Cardiac muscle cell (in vitro differentiated cells and primary cell): ENCODE results near the gene ADGRA3. TPM values are rescaled to one million over a fixed set of nuclear protein-coding genes. Genes with fewer than 3 reads are reported as not detected.

ENCODE experiments used
- DNase-seq, 2 donors: peaks; one replicate each; pipeline versions ENCODE4 v3.0.0 to v3.0.0-alpha.2; 2010 to 2017; ENCODE audit warnings: low read depth in 1 of 2, low spot score in 1 of 2
- H3K27ac ChIP-seq: fragments of 200-600 bp; sonication (generic); 2 replicates; pipeline ENCODE4 v1.5.1; 2016
- H3K27me3 ChIP-seq: fragments of 200-600 bp; sonication (generic); 2 replicates; pipeline ENCODE4 v1.6.0; 2016; ENCODE audit warnings: control low read depth
- H3K36me3 ChIP-seq: fragments of 200-600 bp; sonication (generic); 2 replicates; pipeline ENCODE4 v1.5.1; 2016; ENCODE audit warnings: control low read depth
- H3K4me1 ChIP-seq: fragments of 200-600 bp; sonication (generic); 2 replicates; pipeline ENCODE4 v1.8.1; 2017; ENCODE audit warnings: low read depth, mild to moderate bottlenecking, mixed run types
- H3K4me3 ChIP-seq: fragments of 200-600 bp; sonication (generic); 2 replicates; pipeline ENCODE4 v1.5.1; 2016; ENCODE audit warnings: mild to moderate bottlenecking
- H3K9me3 ChIP-seq: fragments of 200-600 bp; sonication (generic); 2 replicates; pipeline ENCODE4 v1.5.1; 2017; ENCODE audit warnings: low read depth, mild to moderate bottlenecking, control low read depth
- polyA plus RNA-seq: library from polyadenylated mRNA; unstranded; fragments of >200 nt; fragmentation: Nextera tagmentation; extraction: Ambion mirVana; gene quantifications from 2 replicates; pipeline ENCODE4 v1.2.1, GENCODE V29; 2016
- total RNA-seq: library from RNA; depleted of rRNA; stranded (reverse); fragments of >200 nt; gene quantifications from 2 replicates; pipeline ENCODE4 v1.2.3, GENCODE V29; 2016
- TF ChIP-seq, protein P1 (sequence below): IDR thresholded peaks from 2 replicates; pipeline ENCODE4 v1.5.1; 2012; ENCODE audit warnings: low read depth, mild to moderate bottlenecking, low read length

ADGRA3 gene
- total and polyA plus RNA-seq, 2 experiments from 2014 or later = 29.3 to 41.1 TPM

DNA sequence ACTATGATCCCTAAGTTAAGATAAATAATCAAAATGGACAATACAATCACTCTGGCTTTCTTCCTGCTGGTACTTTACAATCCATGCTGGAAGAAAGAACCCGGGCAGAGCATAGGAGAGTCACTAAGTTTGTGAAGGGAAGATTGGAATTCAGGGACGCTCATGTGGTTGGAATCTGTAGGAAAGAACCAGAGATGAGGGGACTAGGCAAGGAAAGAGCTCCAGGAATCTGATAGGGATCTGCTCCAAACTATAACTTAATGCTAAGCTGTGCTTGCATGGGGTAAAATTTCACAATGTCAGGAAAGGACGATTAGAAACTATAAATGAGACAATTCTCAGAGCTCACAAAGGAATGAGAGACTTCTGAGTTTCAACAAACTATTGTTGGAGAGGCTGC lies 167.5 kb downstream of the ADGRA3 start:
- Histone ChIP-seq H3K27ac (no peak overlapping the region), H3K36me3 (no peaks in the 10 kb centered on the region), H3K4me1 (no peaks in the 10 kb centered on the region), H3K4me3 (no peak overlapping the region), H3K9me3 (no peaks in the 10 kb centered on the region), H3K27me3 (no peaks in the 10 kb centered on the region)
- peak in 1 of 2 donors; percentile 11 for DNase-seq
- TF ChIP-seq, protein P1, sequence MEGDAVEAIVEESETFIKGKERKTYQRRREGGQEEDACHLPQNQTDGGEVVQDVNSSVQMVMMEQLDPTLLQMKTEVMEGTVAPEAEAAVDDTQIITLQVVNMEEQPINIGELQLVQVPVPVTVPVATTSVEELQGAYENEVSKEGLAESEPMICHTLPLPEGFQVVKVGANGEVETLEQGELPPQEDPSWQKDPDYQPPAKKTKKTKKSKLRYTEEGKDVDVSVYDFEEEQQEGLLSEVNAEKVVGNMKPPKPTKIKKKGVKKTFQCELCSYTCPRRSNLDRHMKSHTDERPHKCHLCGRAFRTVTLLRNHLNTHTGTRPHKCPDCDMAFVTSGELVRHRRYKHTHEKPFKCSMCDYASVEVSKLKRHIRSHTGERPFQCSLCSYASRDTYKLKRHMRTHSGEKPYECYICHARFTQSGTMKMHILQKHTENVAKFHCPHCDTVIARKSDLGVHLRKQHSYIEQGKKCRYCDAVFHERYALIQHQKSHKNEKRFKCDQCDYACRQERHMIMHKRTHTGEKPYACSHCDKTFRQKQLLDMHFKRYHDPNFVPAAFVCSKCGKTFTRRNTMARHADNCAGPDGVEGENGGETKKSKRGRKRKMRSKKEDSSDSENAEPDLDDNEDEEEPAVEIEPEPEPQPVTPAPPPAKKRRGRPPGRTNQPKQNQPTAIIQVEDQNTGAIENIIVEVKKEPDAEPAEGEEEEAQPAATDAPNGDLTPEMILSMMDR = no peak

DNA sequence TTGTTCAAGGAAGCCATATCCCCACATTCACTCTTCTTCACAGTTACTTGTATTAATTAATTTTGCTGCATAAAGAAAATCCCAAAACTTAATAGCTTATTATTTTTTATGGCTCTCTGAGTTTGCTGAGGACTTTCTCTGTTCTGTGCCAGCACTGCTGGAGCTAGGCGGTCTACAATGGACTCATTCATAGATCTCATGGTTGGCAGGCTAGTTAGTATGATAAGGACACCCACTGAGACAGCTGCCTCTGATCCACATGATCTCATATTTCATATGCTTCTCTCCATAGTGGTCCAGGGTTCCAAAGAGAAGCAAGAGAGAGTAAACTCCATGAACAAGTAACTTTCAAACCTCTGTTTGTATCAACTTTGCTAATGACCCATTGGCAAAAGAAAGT lies 170.2 kb downstream of the ADGRA3 start:
- Histone ChIP-seq H3K4me1 (no peaks in the 10 kb centered on the region), H3K9me3 (no peaks in the 10 kb centered on the region), H3K36me3 (no peaks in the 10 kb centered on the region), H3K27me3 (no peaks in the 10 kb centered on the region), H3K4me3 (no peak overlapping the region), H3K27ac (no peak overlapping the region)
- TF ChIP-seq, protein P1 = no peak
- peak in 1 of 2 donors; percentile 25 for DNase-seq

DNA sequence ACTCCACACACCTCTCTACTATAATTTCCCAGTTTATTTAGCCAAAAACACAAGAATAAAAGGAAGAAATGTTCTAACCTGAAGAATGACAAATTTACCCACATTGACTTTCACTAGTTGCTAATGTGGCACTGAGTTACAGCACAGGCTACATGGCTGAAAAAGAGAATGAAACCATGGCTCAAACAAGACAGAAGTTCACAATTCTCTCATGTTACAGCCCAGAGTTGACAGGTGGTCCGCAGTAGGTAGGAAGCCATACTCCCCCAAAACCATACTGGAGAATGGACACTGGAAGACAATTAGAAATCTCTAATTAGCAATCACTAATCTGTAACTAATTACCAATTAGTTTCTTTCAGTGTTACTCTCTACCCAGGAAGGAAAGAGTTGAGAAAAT lies 170.8 kb downstream of the ADGRA3 start:
- DNase-seq = no peak
- Histone ChIP-seq H3K4me1 (no peaks in the 10 kb centered on the region), H3K27ac (no peak overlapping the region), H3K9me3 (no peaks in the 10 kb centered on the region), H3K36me3 (no peaks in the 10 kb centered on the region), H3K4me3 (no peak overlapping the region), H3K27me3 (no peaks in the 10 kb centered on the region)
- TF ChIP-seq, protein P1 = no peak

DNA sequence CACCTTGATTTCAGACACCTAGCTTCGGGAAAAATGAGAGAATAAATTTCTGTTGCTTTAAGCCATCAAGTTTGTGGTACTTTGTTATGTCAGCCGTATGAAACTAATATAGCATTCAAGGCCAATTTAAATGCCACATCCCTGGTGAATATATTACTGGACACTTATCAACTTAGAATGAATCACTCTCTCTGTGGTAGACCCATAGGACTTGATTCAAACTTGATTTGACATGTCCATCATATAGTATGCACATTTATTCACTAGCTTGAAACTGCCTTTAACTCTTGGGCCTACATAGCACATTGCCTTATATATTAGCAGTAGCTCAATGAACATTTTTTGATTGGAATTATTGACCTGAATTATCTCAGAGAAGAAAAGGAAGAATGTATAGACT lies 172.3 kb downstream of the ADGRA3 start:
- H3K9me3 ChIP-seq = no peaks in the 10 kb centered on the region
- H3K27me3 ChIP-seq = no peaks in the 10 kb centered on the region
- no peak for DNase-seq
- peaks cover 4% of the 10 kb centered on the region for H3K4me1 ChIP-seq
- TF ChIP-seq, protein P1 = no peak
- no peaks in the 10 kb centered on the region for H3K36me3 ChIP-seq
- no peak overlapping the region for H3K4me3 ChIP-seq
- H3K27ac ChIP-seq = no peak overlapping the region

DNA sequence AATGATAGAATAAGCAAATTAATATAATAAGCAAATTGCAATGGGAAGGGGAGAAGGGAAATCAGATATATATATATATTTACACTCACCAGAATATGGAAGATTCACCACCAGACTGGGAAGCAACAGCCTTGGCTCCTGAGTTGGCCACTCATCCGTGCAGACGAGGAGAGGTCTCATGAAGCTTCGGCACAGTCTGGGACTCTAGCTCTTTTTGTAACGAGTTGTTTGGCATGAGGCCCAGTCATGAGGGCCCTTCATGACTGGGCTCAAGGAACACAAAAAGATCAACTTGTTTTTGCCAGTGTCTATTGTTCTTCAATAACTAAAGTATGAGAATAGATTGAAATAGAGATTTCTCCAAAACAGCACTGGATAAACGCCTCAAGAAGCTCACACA lies 176.4 kb downstream of the ADGRA3 start:
- Histone ChIP-seq H3K4me1 (peaks cover 7% of the 10 kb centered on the region), H3K9me3 (no peaks in the 10 kb centered on the region), H3K27me3 (no peaks in the 10 kb centered on the region), H3K4me3 (no peak overlapping the region), H3K27ac (no peak overlapping the region), H3K36me3 (no peaks in the 10 kb centered on the region)
- TF ChIP-seq, protein P1 = no peak
- DNase-seq = no peak

DNA sequence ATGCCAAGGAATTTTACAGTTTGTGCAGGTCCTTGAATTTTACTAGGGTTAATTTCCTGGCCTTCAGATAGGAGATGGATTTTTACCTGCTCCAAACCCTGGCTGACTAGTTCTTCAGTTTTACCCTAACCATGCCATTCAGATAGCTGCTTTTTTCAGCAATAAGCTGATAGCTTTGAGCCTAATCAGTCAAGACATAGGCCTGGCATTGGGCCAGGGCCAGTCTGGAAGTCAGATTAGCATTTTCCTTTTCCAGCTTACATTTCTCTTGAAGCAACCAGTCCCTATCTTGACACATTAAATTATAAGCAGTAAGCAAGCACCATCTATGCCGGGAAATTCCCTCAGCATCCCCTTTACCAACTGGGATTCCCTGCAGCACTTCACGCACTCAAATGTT lies 177.1 kb downstream of the ADGRA3 start:
- Histone ChIP-seq H3K4me1 (peaks cover 7% of the 10 kb centered on the region), H3K27me3 (no peaks in the 10 kb centered on the region), H3K9me3 (no peaks in the 10 kb centered on the region), H3K27ac (no peak overlapping the region), H3K4me3 (no peak overlapping the region), H3K36me3 (no peaks in the 10 kb centered on the region)
- TF ChIP-seq, protein P1 = no peak
- DNase-seq = peak in 1 of 2 donors; percentile 1
